ENCODE measurements around the gene PFDN1.

DNA sequence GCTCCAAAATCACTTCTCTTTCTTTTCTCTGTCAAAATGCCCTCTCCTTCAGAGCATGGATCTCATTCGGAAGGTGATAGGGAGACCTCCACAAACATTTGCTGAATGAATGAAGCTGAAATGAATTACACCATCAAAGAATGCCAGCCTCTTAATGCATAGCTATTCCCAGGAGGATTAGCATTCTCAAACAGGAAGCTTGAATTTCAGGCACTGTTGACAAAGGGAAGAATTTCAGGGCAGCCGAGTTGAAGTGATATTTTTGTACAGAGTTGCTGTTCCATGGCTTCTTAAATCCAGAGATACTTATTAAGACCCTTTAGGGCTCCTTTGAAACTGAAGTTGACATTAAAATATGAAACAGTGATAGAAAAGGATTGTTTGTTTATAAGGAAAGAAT, 24.7 kb upstream of the PFDN1 start:
- TF ChIP-seq MXI1 (IDR thresholded peaks at IDR 0.05; ENCODE audit: low read depth, low read length) (no peak), KDM1A (IDR thresholded peaks at IDR 0.05; ENCODE audit: borderline replicate concordance) (no peak), HDAC2 (IDR thresholded peaks at IDR 0.05) (no peak), POLR2AphosphoS2 (IDR thresholded peaks at IDR 0.05; ENCODE audit: low read depth, low read length) (no peak), YY1 (IDR thresholded peaks at IDR 0.05; ENCODE audit: low read depth, low read length) (no peak), SUZ12 (IDR thresholded peaks at IDR 0.05; ENCODE audit: unreplicated experiment) (no peak)
- TF ChIP-seq, protein P1, sequence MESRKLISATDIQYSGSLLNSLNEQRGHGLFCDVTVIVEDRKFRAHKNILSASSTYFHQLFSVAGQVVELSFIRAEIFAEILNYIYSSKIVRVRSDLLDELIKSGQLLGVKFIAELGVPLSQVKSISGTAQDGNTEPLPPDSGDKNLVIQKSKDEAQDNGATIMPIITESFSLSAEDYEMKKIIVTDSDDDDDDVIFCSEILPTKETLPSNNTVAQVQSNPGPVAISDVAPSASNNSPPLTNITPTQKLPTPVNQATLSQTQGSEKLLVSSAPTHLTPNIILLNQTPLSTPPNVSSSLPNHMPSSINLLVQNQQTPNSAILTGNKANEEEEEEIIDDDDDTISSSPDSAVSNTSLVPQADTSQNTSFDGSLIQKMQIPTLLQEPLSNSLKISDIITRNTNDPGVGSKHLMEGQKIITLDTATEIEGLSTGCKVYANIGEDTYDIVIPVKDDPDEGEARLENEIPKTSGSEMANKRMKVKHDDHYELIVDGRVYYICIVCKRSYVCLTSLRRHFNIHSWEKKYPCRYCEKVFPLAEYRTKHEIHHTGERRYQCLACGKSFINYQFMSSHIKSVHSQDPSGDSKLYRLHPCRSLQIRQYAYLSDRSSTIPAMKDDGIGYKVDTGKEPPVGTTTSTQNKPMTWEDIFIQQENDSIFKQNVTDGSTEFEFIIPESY (IDR thresholded peaks at IDR 0.05): no peak
- TF ChIP-seq, protein P2, sequence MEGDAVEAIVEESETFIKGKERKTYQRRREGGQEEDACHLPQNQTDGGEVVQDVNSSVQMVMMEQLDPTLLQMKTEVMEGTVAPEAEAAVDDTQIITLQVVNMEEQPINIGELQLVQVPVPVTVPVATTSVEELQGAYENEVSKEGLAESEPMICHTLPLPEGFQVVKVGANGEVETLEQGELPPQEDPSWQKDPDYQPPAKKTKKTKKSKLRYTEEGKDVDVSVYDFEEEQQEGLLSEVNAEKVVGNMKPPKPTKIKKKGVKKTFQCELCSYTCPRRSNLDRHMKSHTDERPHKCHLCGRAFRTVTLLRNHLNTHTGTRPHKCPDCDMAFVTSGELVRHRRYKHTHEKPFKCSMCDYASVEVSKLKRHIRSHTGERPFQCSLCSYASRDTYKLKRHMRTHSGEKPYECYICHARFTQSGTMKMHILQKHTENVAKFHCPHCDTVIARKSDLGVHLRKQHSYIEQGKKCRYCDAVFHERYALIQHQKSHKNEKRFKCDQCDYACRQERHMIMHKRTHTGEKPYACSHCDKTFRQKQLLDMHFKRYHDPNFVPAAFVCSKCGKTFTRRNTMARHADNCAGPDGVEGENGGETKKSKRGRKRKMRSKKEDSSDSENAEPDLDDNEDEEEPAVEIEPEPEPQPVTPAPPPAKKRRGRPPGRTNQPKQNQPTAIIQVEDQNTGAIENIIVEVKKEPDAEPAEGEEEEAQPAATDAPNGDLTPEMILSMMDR (IDR thresholded peaks at IDR 0.05 in 2 of 3, conservative IDR thresholded peaks at IDR 0.05 in 1 of 3; ENCODE audit: control insufficient read depth in 2 of 3, extremely low read depth in 1 of 3, insufficient read depth in 1 of 3, low read depth in 3 of 3, low read length in 3 of 3): no peak
- TF ChIP-seq, protein P3, sequence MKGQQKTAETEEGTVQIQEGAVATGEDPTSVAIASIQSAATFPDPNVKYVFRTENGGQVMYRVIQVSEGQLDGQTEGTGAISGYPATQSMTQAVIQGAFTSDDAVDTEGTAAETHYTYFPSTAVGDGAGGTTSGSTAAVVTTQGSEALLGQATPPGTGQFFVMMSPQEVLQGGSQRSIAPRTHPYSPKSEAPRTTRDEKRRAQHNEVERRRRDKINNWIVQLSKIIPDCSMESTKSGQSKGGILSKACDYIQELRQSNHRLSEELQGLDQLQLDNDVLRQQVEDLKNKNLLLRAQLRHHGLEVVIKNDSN (IDR thresholded peaks at IDR 0.05; ENCODE audit: borderline replicate concordance, extremely low read length, insufficient read depth, low read depth, low read length): no peak
